ENCODE measurements around the gene KCNN2.
"Not testable (repeated sequence)": the region's sequence is repeated elsewhere in the genome, so short reads cannot be mapped to it uniquely, and the experiment has no call there.

Gene KCNN2

DNA sequence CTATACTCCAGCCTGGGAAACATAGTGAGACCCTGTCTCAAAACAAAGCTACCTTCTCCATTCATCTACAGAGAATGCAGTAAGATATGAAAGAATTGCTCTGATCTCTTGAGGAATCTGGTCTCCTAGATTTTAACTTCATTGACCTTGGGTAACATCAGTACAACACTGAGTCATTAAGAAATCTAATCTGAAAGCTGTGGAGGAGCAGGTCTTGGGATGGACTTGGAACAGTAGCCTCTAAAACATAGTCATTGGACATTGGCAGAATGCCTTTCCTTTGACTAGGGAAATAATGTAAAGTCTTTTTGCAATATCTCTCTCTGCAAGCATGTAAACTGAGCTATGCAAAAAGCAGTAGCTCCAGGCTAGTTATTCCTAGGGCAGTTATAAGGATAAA lies 58.1 kb downstream of the KCNN2 start:
- DNase-seq (ENCODE audit: low read depth) = peak; percentile 94

DNA sequence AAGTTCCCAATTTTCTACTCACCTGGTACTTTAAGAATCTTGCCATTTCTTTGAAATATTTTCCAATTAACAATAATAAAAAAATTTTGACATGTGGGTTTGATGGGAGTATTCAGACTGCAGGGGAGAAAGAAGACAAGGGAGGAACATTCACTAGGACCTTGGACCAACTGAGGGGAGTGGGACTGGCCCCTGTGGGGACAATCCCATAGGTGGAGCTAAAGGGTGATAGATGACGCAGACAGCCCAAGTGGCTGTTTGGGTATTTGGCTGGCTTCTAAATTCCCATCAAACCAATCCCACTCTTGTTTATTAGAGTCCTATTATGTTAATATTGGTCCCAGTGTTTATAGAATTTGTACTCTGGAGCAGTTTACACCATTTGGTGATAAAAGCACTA lies 65.3 kb downstream of the KCNN2 start:
- no peak for DNase-seq (ENCODE audit: low read depth)

DNA sequence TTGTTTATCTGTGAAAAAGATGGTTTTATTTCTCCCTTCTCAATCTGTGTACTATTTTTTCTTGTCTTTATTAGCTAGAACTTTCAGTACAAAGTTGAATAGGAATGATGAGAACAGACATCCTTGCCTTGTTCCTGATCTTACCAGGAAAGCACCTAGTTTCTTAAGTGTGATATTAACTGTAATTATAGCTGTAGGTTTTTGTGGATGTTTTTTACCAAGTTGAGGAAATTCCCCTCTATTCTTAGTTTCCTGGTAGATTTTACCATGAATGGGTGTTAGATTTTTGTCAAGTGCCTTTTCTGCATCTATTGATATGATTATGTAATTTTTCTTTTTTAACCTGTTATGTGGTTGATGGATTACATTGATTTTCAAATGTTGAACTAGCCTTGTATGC lies 68.7 kb downstream of the KCNN2 start:
- no peak for DNase-seq (ENCODE audit: low read depth)

DNA sequence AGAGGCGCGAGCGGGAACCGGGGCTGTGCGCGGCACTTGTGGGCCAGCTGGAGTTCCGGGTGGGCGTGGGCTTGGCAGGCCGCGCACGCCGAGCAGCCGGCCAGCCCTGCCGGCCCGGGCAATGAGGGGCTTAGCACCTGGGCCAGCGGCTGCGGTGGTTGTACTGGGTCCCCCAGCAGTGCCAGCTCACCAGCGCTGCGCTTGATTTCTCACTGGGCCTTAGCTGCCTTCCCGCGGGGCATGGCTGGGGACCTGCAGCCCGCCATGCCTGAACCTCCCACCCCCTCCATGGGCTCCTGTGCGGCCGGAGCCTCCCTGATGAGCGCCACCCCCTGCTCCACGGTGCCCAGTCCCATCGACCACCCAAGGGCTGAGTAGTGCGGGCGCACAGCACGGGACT lies 70.8 kb downstream of the KCNN2 start:
- DNase-seq (ENCODE audit: low read depth) = not testable (repeated sequence)

DNA sequence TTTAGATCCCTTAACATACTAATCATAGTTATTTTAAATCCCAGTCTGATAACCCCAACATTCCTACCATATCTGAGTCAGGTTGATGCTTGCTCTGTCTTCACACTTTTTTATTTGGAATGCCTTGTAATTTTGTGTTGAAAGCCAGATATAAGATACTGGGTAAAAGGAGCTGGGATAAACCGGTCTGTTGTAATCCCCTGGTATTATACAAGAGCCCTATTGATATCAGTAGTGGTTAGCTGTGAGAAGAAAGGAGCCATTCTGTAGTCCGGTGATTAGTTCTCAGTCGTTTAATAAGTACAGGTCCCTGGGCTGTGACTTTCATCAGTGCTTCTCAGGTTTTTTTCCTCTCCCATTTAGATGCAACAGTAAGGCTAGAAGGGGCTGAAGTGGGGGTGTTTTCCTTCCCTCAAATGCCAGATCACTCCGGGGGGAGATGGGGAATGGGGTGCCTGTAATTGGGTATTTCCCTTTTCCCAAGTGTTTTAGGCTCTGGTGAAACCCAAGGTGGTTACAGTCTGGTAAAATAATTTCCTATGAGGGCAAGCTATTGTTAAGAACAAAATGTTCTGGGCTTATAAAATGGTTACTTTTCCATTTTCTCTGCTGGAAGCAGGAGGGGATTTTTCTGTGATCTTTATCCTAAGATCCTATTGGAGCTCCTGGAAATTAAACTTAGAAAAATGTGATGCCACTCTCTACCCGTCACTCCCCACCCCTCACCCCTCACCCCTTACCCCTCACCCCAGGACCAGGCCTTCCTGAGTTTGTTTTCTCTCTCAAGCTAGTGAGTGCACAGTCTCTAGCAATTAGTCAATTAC lies 72.7 kb downstream of the KCNN2 start:
- DNase-seq (ENCODE audit: low read depth) = no peak

DNA sequence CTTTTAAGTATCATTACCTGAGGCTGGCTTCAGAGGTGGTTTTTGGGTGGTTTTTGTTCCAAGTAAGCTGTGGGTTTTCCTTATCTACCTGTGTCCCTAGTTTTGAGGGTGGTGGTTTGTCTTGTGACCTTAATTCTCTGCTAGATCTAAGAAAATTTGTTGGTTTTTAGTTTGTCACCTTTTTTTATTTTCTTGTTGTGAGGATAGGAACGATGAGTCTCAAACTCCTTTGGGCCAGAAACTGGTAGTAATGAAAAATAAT lies 73.3 kb downstream of the KCNN2 start:
- no peak for DNase-seq (ENCODE audit: low read depth)

DNA sequence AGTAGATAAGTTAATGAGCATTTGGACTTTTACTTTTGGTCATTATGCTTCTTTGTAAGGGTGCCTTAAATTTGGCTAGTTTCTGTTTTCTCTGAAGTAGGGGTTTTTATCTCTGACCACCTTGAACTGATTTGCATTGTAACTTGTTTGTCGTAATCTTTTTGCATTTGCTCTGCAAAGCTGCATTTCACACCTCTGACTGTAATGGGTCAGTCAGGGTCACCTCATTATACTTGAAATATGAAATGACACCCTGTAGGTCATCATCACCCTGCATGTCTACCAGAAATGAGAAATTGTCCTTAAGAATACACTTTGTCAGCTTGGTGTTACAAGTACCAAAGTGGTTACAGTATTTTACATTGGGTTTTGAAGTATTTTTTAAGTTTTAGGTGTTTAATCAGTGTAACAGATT lies 74.0 kb downstream of the KCNN2 start:
- no peak for DNase-seq (ENCODE audit: low read depth)

DNA sequence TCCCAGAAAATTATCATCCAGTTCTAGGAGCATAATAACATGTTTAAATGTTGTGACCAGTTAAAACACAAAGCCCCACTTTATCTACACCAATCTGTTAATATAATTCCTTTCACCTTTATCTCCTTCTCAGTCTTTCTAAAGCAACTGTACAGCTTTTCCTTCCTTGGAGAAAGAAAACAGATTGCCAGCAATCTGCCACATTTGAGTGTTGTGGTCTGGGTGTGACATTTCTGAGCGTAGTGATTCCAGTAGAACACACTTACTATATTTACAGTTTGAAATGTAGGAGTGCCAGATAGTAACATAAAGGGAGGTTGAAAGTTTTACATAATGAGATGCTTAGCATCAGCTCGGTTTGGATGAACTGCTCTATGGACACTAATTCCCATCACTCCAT lies 76.1 kb downstream of the KCNN2 start:
- no peak for DNase-seq (ENCODE audit: low read depth)

DNA sequence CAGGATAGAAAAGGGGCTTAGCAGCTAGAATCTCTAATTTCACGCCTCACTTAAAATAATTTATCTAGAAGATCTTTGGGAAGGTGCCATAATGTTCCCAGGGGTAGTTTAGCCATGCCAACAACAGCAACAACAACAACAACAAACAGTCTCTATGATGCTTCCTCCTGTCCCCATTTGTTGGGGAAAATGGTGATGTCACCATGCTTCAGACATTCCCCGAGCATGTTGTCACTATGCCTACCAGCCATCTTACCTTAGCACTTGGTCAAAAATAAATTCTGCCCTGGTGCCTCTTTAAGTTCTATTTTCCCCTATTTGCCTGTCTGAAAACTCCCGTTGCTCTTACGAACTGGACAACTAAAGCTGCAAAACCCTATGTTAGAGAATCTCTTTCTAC lies 76.6 kb downstream of the KCNN2 start:
- DNase-seq (ENCODE audit: low read depth) = no peak

DNA sequence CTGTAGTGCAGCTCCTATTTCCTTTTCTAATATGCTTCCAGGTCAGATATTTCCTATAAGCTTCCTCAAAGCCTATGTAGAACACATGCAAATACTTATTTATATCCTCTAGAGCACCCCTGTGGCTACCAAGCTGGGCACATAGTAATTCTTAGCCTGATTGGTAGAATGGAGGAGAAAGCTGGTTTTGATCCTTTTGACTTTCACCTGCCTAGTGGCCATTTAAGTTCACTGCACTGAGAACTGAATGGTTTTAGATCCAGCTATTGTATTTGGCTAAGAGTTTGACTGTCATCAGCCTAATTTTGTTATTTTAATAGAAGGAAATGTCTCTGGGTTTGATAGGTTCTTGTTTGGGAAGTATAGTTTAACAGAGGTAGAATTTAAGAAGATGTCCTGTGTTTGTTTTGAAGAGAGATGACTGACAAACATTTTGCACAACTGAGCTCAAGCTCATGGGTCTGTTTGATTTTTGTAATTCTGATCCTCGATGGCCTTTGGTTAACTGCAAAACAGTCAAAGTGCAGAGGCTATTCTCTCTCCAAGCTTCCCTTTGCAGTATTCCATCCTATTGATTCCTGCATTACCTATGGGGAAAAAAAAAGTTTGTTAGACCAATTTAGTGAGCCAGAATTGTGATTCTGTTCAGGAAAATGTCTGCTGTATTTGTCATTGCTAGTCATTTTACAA lies 85.4 kb downstream of the KCNN2 start:
- peak; percentile 23 for DNase-seq (ENCODE audit: low read depth)

DNA sequence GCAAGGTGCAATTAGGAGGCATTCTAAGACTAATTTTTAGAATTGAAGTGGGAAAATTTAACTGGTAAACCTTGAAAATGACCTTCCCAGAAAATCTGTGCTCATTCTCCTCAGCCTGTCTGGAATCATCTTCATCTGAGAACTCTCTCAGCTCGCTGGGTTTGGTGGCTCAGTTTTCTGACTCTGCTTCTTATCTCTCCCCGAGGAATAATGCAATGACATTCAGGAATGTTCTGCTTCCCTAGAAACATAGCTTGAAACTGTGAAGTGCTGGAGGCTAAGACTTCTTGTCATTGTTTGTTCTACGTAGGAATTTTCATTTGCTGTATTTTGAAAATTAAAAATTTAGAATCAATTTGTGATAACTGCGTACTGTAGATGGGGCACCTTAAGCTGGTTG lies 86.6 kb downstream of the KCNN2 start:
- DNase-seq (ENCODE audit: low read depth) = no peak

DNA sequence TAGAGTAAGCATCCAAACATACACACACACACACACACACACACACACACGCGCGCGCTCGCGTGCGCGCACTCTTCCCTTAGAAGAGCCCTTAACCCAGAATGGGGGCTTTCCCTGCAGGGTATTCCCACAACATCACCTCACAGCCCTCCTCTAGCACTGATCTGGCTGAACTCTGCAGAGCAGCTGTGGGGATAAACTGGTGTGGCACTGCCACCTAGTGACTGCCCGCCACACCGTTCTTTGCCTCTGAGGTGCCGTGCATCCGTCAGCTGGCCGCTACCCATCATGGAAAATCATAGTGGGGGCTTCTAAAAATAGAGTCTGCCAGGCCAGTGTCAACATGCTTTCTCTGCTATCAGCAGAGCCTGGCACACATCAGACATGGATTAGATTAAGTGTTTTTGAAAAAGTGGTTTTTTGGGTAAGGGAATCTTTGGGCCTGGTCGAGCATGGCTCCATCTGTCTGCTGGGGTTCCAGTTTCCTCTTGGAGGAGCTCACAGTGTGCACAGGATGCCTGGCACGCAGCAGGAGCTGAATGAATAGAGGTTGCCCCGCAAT lies 88.1 kb downstream of the KCNN2 start:
- peak; percentile 74 for DNase-seq (ENCODE audit: low read depth)

DNA sequence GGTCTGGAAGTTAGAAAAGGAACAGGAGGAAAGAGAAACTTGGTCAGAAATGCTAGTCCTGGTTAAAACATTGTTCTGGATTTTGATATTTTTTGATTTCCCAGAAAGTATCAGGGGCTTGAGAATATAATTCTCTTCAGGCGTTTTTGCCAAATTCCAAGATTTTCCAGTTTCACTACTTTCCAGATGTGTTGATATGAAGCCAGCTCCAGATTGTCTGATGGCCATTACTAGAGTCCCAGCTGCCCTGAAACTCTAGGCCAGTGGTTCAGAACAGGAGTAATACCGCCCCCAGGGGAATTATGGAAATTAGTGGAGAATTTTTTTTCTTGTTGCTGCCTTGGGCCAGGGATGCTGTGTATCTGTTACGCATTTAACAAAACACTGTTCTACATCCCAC lies 88.6 kb downstream of the KCNN2 start:
- peak; percentile 45 for DNase-seq (ENCODE audit: low read depth)

DNA sequence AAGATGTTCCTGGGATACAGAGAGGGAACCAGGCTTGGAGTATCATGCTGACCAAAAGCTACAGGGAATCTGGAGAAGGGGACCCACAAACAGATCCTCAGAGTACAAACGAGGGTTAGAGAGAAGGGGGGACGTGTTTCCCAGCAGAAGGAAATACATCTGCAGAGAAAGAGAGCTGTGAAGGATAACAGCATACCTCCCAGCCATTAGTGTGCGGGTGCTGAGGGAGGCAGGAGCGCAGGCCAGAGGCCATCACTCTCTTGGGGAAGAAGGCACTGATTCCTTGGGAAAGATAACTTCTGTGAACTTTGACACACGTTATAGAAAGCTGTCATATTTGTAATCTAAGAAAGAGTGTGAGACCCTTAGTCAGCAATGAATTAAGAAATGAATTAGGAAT lies 96.9 kb downstream of the KCNN2 start:
- no peak for DNase-seq (ENCODE audit: low read depth)

DNA sequence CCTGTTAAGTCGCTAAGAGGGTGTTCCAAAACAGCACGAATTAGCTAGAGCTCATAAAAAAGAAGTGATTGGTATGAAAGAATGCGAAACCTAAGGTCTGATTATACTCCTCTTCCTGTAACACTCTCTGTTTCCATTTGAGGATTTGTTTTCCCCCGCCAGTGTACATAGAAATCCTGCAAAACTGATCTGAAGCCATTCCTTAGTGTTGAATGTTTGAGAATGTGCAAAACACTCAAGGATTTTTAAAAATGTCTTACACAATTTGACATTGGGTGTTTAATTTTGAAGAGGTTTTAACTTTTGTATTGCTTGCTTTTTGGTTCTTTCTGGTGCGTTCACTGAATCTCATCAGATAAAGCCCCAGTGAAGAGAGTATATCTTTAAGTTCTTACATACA lies 105.3 kb downstream of the KCNN2 start:
- DNase-seq (ENCODE audit: low read depth) = peak; percentile 59

DNA sequence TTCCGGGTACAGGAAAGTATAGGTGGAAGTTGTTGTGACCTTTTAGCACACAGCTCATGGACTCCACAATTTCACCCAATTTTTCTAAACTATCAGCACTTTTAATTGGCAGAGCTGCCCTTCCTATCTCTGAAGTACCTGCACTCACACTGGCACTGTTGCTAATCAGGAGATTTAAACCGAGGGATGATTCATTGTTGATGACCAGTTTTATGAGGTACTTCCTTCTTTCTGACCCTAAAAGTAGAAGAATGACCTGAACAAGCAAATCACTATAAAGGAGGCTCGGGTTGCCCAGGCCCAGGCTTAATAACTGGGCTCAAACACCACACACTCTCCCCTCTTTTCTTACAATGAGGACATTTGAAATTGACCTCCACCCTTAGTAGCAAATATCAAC lies 105.9 kb downstream of the KCNN2 start:
- DNase-seq (ENCODE audit: low read depth) = peak; percentile 68

DNA sequence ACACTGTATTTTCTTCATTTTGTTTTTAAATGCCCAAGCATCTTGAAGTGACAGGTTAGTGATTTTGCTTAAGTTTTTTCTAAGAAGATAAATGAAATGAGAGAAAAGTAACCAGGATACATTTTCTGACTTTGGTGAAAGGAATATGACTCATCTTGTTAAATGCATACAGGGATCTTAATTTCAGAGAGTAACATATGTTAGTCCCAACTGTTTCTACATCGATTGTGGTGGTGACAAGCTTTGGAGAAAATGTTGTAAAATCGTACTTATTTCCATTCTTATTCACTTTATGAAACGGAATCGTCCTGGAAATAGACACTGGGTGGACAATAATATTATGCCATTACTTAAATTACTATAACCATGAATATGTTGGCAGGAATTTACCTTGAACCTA lies 107.5 kb downstream of the KCNN2 start:
- DNase-seq (ENCODE audit: low read depth) = no peak

DNA sequence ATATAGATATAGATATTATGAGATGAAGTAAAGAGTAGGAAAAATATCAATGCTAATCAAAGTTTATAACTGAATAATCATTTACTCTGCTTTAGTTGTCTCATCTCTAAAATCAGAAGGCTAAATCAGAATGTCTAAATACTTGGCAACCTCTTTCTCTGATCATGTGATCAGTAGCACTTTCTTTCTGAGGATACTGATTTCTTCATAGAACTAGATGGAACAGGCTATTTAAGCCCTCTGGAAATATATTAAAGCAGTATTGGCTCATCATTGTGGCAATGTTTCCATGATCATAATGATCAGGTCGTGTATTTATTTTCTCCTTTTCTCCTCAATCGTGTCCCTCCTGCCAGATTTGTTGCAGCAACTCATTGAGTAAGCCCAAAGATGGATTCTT lies 109.7 kb downstream of the KCNN2 start:
- DNase-seq (ENCODE audit: low read depth) = no peak

DNA sequence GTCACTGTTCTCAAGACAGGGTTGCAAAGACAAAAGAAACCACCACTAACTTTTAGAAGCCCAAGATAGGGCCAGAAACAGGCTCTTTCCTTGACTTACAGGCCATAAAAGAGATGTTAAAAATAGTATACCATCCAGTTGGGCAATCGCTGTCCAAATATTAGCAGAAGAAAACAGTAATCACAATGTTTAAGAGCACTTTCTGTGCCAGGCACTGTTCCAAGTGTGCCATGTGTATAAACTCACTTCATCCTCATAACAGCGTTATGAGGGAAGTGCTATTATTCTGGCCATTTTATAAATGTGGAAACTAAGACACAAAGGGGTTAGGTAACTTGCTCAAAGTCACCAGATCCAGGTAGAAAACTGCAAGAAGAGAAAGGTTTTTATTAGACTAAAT lies 111.7 kb downstream of the KCNN2 start:
- peak; percentile 42 for DNase-seq (ENCODE audit: low read depth)

DNA sequence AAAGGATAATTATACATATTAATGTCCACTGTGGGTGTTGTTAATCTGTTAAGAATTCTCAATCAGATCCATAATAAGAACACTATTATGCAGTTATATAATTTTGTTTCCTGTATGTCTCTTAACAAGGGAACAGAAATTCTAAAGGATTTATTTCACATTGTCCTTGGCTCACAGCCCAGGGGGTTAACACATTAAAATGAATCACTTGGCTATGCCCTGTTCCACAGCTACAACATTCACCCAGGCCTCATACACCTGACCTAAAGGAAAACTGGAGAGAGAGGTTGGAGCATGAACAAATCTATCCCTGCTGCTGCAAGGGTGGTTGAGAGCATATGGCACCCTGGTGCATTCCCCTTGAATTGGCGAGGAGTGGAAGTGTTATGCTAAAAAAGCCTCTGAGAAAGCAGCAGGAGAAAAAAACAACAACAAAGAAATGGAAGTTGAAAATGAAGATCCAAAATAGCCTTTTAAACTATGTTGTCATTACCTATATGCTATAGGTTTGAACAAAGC lies 116.0 kb downstream of the KCNN2 start:
- no peak for DNase-seq (ENCODE audit: low read depth)

DNA sequence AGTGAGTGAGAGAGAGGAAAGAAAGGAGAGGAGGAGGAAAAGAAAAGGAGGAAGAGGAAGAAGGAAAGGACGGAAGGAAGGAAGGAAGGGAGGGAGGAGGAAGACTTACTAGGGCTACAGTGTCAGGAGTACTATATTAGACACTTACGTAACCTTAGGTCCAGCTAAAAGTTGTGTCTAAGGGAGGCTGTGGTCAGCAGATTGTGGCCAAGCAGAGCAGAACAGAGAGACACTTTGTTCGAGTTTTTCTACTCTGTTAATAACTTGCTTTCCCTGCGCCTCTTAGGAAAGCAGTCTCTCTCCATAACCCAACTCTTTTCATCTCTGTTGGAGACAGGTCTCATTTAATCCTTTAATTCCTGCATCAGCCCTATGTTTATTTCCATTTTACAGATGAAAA lies 138.9 kb downstream of the KCNN2 start:
- no peak for DNase-seq (ENCODE audit: low read depth)

DNA sequence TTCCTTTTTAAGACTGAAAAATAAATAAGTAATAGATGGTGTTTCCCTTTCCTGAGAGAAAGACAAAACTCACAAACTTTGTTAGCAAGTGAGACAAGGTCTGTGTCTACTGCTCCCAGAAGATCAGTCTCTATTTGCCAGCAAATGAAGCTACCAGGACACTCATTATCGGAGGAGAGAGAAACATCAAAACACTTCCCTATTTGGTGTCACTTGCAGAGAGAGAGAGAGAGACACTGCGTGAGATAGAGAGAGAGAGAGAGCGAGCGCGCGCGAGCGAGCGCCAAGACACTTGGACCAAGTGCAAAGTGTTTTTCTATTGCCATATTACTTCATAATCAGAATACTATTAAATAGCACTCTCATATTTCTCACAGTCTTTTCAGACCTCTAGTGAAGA lies 142.7 kb downstream of the KCNN2 start:
- DNase-seq (ENCODE audit: low read depth) = no peak

DNA sequence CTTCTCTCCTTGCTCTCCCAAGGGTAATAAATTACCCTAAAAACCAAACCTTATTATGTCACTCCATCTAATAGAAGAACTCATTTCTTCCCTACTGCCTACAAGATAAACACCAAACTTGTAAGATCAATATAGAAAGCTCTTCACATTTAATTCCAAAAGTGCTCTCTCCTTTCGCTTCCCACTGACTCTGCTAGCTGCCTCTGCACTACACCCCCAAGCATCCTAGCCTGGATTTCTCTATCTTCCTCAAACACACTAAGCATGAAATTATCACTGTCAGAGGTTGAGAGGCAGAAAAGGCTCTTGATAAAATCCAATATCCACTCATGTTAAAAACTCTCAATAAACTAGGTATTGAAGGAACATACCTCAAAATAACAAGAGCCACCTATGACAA lies 162.4 kb downstream of the KCNN2 start:
- DNase-seq (ENCODE audit: low read depth) = no peak

DNA sequence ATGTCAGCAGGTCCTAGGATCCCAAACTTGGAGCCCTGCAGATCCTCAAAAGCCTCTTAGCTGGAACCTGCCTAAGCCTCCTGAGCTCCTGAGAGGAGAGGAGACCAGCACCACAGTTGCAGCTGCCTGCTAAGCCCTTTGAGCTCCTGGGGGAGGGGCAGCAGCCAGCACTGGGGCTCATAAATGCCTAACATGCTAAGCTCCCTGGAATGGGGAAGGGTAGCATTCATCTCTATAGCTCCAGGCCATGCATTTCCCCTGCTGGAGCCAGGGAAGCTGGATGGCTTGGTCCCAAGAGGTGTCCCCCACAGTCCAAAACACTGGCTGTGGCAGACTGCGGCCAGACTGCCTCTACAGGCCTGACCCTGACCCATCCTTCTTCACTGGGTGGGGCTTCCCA lies 182.7 kb downstream of the KCNN2 start:
- DNase-seq (ENCODE audit: low read depth) = no peak

Data from EH (cell line).